NCI-H128 (cell line): Measurements from ENCODE around the gene VPS41.

Experiments used
- DNase-seq: peaks from one replicate; lab custom pipeline; 2025; ENCODE audit not compliant: unreplicated experiment; lab: John Stamatoyannopoulos, UW

Gene VPS41

DNA sequence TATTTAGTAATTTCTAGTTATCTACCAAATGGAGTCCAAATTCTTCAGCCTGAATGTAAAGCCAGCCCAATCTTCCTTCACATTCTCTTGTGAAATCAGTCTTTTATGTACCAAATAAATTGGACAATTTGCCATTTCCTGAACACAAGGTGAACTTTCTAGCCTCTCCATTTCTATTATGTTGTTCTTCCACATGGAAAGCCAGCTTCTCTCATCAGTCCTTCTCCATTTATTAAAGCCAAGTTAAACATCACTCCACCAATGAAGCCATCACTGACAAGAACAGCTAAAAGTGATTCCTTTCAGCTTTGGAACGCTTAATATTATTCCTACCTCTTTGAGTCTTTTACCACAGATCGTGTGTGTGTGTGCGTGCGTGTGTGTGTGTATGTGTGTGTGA is 88.4 kb downstream of the VPS41 start:
- DNase-seq: no peak

DNA sequence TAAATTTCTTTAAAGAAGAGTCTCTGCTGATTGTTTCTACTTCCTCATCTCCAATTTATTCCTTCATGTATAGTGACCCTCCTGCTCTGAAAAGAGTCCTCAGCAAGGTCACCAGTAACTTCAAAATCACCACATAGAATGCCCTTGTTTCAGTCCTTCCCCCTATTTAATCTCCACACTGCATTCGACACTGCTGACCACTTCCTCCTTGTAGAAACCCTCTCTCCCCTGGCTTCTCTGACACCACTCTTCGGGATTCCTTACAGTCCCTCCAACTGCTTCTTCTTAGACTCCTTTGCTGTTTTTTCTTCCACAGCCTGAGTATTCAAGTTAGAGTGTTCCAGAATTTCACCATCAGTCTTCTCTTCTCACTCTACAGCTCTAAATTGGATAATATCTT is 89.5 kb downstream of the VPS41 start:
- DNase-seq: no peak

DNA sequence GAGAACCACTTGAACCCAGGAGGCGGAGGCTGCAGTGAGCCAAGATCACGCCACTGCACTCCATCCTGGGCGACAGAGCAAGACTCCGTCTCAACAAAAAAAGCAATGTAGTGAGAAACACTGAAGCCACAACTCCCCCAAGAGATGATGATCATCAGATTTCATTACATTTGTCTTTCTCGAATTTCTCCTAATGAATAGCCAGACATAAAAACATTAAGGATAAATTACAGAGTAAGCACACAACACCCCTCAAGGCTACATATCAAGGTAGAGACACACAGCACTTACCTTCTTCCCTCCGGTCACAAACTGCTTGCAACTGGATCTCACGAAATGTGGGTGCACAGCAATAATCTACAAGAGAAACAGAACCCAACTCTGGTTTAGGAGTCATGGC is 91.5 kb downstream of the VPS41 start:
- peak; percentile 14 for DNase-seq

DNA sequence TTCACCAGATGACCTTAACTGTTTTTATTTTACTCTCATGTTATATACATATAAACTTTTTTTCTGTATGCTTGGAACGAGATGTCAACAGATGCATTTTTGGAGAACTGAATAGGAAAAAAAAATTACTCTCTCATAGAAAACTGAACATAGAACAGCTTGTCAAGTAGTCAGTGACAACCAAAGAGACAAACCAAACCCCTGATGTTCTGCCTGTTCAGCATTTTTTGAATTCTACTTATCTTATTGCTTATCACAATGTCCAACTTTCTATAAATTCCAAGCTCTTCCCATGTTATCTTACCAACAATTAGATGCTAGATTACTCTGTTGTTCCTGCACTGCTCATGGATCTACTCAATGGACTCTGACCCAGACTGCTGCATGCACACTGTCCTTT is 95.2 kb downstream of the VPS41 start:
- DNase-seq: no peak

DNA sequence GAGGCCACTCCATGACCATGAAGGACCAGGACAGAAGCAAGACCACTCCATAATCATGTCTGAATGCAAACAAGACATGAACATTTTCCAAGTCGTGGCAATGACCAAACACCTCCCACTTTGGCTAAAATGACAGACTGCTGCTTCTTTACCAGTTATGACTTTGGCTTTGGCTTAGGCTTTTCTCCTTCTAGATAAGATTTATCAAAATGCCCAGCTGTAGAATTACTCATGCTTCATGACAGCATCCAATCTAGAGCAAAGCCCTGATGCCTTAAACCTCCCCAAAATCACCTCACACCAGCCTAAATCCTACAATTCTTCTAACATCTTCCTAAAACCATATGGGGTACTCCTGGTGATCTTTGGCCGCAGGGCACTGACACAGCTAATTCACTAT is 102.1 kb downstream of the VPS41 start:
- DNase-seq: no peak

DNA sequence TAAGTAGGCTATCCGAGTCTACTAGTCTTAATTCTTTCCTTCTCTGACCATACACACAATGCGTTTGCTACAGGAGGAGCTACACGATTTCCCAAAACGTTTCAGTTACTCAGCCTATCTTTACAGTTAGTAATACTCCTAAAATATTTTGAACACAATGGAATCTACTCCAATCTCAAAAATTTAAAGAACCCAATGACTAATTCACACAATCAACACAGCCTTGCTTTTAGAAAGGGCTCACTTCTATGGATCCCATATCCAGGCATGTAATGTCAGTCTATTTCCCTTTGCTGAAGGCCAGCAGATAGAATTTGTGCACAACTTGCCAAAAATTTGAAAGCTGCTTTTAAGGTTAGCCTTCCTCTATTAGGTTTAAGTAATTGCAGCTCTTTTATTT is 107.2 kb downstream of the VPS41 start:
- no peak for DNase-seq

DNA sequence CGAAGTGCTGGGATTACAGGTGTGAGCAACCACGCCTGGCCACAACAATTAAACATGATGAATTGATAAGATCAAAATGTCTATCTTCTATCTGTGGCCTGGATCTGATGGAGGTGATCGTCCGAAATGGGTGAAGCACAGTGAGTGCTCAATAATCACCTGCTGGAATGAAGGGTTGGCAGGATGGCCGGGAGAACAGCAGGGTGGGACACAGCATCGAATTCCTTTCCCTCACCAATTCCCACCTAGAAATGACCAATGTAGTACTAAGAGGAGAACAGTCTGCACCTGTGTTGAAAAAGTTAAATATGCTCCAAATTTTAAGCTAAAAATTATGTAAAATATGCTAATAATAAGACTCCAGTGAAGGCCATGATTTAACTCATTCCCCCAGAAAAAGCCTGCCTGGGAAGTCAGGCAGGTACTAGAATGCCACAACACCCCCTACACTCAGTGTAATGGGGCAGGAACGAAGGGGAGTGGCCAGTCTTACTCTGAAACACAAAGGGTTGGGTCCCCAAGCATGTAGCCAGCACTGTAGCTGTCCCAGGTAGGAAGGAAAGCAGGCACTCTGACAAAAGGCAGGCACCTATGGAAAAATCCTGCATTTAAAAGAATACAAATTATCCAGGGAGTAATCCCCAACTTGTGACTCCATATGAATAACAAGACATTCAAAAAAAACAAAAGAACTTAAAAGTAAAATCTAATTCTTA is 110.3 kb downstream of the VPS41 start:
- DNase-seq: no peak

DNA sequence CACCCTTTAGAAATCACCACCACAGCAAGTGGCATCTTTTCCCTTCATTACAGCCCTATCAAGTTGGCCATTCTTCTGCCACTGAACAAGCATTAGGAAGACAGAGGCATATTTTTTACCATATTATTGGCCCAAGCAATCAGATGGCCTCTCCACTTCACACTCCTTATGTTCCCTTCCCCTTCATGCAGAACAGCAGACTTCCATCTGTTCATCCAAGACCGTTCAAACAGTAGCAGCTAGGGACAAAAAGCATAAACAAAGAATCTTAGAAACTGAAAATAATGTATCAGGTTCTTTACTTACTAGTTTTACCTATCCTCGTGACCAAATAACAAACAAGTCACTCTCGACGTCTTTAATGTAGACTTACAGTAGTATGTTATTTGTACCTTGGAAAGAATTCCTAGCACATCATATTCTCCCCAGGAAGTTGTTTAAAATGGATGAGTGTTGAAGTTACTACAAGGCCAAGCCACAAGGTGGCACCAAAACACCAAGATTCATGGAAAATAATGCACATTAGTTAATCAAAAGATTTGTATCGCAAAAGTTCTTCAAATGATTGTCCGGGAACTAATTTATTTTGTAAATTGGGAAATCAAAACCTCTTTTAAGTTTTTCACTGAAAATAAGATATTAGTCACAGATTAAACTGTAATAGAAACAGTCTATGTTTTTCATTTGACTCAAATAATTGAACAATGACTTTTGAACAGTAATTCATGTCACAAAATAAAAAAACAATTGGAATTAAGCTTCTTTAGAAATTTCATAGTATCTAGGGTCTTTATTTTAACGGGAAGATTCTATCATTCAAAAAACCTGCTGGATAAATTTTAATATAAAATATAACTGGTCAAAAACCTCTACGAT is 112.1 kb downstream of the VPS41 start:
- peak; percentile 66 for DNase-seq

DNA sequence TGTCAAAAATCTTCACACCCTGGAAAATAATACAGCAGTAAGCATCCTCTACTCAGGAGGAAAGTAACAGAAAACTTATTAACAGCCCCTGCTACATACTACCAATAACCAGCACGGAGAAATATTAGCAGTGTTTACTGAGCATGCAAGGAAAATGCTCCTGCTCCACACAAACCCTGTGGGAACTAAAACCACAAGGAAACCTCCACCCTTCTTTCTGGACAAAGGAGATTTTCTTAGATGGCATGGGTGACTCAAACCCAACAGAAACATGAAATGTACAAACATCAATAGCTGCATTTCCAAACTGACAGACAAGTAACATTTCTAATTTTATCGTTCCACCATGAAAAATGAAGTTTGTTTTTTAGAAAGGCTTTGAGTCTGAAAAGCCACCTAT is 113.4 kb downstream of the VPS41 start:
- DNase-seq: no peak

DNA sequence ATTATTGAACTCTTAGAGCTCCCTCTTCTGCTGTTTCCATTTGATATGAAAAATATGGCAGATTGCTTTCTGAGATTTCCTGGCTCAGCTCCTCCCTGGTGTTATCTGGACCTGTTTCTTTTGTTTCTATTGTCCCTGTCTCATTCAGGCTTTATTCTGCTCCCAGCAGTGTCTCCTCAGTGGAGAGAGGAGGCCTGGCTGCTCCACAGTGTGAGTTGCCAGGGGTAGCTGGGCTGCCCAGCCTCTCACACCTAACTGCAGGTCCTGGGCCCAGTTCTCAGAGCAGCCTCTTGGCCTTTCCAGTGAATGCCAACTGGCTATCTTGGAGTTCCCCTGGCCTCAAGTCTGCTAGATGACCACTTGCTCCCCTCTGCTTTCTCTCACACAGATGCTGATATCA is 127.0 kb downstream of the VPS41 start:
- DNase-seq: no peak

DNA sequence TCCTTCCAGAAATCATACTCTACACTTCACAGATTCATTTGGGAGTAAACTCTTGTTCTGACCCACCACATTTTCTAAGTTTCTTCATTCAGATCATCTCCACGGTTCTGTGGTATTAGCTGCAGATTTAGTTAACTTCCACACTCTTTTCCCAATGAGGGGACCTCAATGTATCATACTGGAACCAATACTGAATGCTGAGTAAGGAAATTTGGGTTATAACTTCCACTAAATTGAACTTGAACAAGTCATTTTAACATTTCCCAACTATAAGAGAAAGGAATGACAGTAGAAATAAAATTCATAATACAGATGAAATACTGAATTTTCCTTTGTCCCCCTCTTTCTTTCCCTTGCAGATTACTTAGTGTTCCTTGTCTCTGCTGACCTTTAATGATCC is 131.4 kb downstream of the VPS41 start:
- DNase-seq: no peak

DNA sequence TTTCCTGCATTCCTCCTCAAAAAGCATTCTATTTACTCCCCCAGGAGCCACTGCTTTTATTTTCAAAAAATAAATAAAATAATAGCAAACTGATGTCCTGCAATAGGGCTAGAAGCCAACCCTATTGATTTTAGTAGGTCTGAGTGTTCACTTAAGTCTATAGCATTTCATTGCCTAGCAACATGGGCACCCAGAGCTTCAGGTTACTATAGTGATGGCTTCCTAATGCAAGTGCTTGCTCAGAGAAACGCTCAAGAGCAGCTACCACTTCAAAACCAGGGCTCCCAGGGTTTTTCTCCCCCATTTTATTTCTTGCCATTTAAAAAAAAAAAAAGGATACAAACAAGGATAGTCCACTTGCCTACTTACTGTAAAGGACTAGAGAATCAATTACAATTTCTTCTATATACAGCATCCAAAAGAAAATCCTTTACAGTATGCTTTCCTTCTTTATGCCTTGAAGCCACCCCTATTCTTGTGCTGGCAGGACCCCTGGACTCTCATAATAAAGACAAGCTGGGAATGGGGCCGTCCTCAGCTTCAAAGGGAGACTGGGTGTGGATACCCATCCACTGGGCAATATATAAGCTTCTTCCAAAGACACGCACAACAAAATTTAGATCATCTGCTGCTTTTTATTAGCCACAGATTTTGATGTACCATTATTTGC is 133.3 kb downstream of the VPS41 start:
- DNase-seq: peak; percentile 81

DNA sequence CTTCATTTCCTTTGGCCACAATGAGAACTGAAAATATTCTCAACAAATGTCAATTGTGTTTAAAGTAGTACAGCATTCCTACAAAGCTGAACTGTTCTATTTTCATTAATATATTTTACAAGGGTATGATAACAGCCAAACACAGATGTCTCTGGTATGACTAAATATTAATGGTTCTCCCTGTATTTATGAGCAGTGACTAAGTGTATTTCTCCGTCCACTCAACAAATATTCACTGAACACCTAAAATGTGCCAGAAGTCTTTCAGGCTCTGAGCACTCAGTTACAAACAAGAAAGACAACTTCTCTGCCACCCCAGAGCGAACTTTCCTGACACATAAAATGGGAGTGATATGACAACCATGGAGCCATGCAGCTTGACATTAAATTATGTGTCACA is 135.6 kb downstream of the VPS41 start:
- no peak for DNase-seq

DNA sequence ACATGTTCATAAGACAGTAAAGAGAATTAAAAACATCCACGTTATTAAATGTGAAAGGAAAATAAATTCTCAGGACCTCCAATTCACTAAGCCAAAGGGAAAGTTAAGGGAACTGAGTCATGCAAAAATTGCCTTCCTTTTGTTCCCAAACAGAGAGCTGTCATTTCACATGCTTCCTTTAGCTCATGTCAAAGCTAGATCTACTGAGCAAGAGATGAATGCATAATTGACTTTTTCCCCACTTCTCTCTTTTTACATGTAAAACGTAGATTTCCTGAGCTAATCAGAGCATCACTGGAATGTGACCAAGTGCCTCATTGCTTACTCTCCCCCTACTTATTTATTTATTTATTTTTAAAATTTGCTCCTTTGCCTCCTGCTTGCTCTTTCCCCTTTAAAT is 148.8 kb downstream of the VPS41 start:
- DNase-seq: no peak

DNA sequence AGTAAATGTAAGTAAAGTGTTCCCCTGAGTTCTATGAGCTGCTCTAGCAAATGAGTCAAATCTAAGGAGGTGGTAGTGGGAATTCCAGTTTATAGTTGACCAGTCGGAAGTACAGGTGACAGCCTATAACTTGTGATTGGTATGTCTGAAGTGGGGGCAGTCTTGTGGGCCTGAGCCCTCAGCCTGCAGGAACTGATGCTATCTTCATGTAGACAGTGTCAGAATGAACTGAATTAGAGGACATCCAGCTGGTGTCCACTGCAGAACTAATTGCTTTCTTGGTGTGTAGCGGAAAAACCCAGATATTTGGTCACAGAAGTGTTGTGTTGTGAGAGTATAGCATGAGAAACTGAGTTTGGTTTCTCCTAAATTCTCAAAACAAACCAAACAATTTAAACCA is 150.0 kb downstream of the VPS41 start:
- DNase-seq: no peak

DNA sequence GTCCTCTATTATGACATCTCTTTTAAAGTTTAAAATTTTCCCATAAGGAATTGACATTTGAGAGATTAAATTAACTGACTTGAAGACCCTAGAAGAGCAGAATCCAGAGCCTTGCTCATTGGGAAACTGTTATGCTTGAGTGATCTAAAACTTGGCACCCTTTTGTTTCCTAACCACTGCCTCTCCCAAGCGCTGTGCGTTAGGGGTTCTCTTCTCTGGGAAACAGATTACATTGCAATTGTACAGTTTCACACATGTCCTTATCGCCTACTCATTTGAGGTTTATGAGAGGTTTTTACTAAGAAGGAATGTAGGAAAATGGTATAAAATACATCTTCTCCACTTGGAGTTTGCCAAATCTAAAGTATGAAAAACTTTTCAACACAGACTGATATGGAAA is 151.1 kb downstream of the VPS41 start:
- DNase-seq: no peak

DNA sequence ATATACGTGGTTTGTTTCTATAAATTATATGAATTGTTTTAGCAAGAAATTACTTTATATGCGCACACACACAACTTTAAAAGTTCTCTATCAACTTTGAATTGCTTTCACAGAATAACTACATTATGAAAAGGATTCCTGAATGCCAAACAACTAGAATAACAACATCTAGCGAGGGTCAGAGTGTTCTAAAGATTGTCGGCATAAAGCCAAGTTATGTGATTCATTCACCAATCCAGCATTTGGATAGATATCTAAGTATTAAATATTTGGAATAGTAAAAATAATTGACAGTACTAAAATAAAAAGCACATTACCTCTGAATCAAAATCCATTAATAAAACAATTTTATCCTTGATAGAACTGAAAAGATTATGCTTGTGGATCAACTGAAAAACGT is 152.5 kb downstream of the VPS41 start:
- no peak for DNase-seq

DNA sequence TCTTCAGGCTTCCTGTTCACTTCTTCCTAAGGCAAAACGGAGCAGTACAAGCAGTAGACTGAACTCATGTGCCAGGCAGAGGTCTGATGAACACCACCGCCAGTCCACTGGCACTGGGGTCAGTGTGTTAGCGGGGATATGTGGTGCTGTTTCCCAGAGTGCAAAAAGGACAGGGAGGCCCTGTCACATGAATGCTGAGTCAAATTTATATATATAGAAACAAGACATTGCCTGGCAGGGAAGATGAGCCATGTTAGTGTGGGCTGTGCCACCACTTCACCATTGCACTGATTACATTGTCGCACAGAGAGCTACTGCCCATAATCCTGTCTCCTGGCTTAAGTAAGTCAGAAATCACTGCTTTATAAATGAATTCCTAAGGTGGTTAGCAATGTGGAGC is 155.6 kb downstream of the VPS41 start:
- no peak for DNase-seq

DNA sequence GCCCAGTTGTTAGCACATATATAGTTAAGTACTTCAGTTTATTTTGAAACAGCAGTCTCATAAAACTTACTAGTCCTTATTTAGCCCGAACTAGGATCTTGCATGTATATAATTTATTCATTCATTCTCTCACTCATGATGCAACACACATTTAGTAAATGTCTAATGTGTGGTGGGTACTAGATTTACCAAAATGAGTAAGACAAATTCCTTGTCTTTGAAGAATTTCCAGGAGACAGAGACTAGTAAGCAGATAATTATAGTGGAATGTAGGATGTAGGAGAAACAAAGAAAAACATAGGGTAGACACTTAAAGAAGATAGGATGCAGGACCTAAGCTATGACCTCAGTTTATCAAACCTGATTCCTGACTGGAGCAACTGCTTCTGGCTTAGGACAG is 157.6 kb downstream of the VPS41 start:
- no peak for DNase-seq

DNA sequence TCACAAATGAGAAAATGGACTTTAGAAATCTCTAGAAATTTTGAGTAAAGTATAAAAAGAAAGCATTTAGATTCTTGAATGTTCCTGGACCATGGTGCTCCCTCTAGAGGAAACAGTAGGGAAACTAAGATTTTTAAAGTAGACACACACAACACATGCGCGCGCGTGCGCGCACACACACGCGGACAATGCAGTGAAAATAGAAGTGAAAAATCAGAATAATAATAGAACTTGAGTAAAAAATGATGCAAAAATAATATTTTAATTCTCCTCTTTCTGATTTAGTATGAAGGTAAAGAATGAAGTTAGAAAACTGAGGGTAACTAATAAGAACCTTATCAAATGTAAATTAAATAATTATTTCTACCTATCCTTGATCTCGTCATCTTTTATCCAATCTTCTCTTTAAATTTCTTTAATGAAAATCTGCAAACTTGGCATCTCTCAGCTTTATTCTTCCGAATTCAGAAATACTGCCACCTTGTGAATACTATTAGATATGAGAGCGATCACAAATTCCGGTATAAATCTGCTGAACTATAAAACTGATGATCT is 160.9 kb downstream of the VPS41 start:
- no peak for DNase-seq

DNA sequence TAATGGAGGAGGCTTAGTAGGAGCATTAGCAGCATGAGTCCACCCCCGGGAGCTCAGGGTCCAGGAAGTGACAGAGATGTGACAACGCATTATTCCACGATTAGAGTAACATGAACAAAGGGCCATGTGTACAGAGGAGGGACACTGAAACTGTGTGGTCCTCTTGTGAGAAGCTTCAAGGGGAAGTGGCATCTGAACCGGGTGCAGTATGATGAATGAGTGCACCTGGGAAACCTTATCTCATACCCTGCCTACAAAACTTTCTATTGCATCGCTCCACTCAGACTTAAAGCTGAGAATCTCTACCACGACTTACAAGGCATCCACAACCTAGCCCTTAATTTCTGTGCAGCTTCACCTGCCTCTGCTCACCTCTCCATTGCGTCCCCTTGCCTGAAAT is 162.6 kb downstream of the VPS41 start:
- no peak for DNase-seq

DNA sequence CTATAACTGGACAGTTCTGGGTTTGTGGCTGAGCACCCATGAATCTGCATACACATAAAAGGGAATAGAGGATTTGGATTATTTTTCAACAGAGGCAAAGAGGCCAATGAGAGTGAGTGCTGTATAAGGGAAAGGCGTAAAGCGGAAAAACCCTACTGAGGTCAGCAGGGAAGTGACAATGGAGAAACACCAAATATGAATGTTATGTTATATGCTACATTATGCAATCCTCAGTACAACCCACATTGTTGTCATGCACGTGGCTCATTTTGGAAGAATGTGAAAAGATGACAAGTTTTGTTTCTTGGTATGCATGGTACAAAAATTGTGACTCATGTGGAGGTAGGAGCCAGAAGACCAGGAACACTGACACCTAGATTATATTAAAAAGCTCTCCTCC is 164.2 kb downstream of the VPS41 start:
- DNase-seq: no peak
